H54 (cell line): Measurements from ENCODE around the gene TRAF3IP1.
"Not testable (repeated sequence)": the region's sequence is repeated elsewhere in the genome, so short reads cannot be mapped to it uniquely, and the experiment has no call there.

Experiments used
- DNase-seq: peaks from one replicate; pipeline ENCODE4 v3.0.0; 2011; ENCODE audit warnings: low spot score, mixed read lengths; ENCODE audit not compliant: insufficient read length
- FAIRE-seq: peaks from 3 replicates; lab custom pipeline; 2011; peaks lifted over from hg19 to GRCh38; lab: Jason Lieb, UNC
- POLR2A ChIP-seq: IDR thresholded peaks from 2 replicates; pipeline ENCODE4 v1.6.1; 2011; ENCODE audit warnings: low read depth, mild to moderate bottlenecking, low read length

Gene TRAF3IP1

DNA sequence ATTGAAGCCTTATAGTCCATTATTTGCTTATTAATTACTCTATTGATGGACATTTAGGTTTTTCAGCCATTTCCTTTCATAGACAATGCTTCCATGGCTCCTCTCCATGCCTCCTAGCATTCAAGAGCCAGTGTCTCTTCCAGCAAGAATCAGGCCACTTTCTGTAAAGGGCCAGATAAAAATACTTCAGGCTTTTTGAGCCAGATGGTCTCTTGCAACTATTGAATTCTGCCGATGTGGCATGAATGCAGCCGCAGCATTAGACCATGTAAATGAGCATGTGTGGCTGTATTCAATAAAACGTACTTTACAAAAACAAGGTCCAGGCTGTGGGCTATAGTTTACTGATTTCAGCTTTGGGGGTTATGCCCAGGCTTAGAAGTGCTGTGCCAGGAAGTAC is 38.5 kb downstream of the TRAF3IP1 start:
- DNase-seq (no peak), FAIRE-seq (no peak)
- TF ChIP-seq POLR2A: no peak

DNA sequence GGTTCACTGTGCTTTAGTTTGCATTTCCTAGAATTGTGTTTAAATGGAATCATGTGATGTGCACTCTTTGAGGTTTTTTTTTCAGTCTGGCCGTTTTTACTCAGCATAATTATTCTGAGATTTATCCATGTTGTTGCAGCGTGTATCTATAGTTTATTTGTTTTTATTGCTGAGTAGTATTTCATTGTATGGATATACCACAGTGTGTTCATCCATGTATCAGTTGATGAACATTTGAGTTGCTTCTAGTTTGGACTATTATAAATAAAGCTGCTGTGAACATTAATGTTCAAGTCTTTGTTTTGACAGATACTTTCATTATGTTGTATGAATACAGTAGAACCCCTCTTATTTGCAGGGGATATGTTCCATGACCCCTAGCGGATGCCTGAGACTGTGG is 39.1 kb downstream of the TRAF3IP1 start:
- TF ChIP-seq POLR2A: no peak
- no peak for DNase-seq
- FAIRE-seq: no peak

DNA sequence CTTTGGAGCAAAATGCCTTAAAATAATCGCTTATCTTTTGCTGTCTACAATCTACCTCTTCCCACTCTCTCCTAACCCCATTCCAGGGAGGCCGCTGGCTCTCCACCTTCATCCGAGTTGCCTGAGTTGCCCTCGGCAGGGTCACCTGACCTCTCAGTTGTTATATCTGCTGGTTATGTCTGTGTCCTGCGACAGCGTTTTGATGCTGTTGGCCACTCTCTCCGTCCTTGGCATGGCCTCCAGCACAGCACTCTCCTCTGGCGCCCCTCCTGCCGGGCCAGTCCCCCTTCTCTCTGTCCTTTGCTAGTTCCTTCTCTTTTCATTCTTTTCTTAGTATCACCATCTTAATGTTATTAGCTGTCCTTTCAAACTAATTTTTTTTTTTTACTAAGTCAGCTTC is 41.6 kb downstream of the TRAF3IP1 start:
- DNase-seq: no peak
- no peak for TF ChIP-seq POLR2A
- no peak for FAIRE-seq

GRCh38 chr2:238362626-238363025 is 42.3 kb downstream of the TRAF3IP1 start:
- no peak for TF ChIP-seq POLR2A
- DNase-seq (no peak), FAIRE-seq (no peak)

DNA sequence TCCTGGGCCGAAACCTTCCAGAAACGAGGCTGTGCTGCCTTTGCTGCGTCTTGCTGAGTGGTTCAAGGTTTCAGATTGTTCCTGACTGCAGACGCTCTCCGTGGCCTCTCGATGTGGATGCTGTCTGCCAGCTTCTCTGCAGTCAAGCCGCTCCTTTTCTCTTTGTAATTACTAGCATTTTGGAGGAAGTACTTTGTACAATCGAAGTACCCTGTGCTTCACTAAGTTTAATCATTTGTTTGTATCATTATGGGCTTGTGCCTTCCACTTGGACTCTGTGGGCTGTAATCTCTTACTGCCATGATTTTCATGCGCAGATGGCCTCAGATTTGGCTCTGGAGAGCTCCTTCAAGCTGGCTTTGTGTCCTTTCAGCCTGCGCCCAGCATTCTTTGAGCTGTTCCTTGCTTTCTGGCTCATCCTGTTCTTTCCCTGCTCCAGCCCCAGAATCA is 49.3 kb downstream of the TRAF3IP1 start:
- TF ChIP-seq POLR2A: no peak
- DNase-seq (no peak), FAIRE-seq (no peak)

DNA sequence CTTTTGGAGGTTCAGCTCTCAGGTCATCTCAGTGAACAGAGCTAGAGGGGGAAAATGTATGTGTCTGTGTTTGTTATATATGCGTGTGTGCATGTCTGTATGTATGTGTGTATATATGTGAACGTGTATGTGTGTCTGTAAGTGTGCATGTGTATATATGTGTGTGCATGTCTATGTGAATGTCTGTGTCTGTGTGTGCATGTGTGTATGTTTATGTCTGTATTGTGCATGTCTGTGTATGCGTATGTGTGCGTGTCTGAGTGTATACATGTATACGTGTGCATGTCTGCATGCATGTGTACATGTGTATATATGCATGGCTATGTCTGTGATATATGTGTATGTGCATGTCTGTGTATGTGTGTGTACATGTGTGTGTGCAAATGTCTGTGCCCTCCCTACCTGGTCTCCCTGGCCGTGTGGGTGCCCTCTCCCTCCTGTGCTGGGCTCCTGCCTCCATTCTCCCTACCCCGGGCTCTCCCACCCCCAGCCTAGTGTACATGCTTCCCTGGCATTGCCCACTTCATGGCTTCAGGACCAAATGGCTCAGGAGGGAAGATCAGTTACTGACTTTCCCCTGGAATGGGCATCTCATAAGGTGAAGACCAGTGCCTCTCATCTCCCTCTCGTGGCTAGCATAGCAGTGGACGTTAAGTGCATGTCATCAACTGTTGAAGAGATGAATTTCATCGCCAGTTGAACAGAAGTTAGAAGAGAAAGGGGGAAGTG is 49.9 kb downstream of the TRAF3IP1 start:
- no peak for FAIRE-seq
- TF ChIP-seq POLR2A: no peak
- no peak for DNase-seq

GRCh38 chr2:238370823-238371372 is 50.6 kb downstream of the TRAF3IP1 start:
- FAIRE-seq (peak; percentile 64), DNase-seq (peak; percentile 35)
- no peak for TF ChIP-seq POLR2A

DNA sequence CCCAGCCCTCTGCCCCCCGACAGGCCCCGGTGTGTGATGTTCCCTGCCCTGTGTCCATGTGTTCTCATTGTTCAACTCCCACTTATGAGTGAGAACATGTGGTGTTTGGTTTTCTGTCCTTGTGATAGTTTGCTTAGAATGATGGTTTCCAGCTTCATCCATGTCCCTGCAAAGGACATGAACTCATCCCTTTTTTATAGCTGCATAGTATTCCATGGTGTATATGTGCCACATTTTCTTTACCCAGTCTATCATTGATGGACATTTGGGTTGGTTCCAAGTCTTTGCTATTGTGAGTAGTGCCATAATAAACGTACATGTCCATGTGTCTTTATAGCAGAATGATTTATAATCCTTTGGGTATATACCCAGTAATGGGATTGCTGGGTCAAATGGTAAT is 52.0 kb downstream of the TRAF3IP1 start:
- FAIRE-seq, DNase-seq: not testable (repeated sequence)

DNA sequence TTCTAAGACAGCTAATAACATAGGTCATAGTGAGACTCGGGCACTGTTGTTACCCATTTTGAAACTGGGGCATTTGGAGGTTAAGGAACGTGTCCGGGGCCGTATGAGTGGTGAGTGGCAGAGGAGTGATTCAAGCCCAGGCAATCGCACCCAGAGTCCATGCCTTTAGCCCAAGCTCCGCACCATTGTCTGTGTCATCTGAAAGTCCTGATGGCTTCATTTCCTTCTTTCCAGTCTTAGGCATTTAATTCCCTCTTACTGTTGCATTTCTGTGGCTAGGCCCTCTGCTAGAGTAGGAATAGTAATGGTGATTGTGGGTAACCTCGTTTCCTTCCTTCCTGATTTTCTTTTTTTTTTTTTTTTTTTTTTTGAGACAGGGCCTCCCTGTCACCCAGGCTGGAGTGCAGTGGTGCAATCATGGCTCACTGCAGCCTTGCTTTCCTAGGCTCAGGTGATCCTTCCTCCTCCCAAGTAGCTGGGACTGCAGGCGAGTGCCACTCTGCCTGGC is 56.6 kb downstream of the TRAF3IP1 start:
- no peak for DNase-seq
- TF ChIP-seq POLR2A: no peak
- no peak for FAIRE-seq

DNA sequence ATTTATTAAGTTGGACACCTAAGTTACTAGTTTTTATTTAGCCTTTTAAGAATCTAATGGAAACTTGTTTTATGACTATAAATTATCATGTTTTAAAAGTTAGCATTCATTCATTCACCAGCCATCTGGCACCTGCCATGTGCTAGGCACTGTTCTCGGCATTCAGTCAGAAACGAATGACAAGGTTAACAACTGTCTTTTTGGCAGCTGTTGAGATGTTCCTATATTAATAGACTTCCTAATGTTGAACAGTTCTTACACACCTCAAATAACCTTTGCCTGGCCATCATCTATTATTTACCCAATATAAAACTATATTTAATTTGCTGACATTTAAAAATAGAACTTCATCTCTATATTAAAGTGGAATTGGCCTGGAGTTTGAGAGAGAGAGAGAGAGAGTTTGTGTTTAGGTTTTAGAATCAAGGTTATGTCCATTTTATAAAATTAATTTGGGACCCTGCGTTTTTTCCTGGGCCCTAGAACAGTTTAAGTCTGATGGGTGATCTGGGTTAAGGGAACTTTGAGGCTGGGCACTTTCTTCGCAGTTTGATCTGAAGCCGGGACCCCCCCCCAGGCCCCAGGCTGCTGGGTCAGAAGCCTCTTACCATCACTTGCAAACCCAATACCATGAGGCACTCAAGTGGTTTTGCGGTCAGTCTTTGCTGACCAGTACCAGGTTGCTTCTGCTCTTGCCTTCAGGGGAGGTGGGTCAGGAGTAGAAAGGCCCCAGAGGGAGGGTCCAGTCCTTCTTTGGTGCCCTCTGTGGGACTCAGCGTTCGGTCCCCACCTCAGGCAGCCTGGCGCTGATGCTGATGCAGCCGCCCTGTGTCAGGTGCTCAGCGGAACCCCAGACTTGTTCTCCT is 58.1 kb downstream of the TRAF3IP1 start:
- DNase-seq: no peak
- TF ChIP-seq POLR2A: no peak
- FAIRE-seq: no peak

DNA sequence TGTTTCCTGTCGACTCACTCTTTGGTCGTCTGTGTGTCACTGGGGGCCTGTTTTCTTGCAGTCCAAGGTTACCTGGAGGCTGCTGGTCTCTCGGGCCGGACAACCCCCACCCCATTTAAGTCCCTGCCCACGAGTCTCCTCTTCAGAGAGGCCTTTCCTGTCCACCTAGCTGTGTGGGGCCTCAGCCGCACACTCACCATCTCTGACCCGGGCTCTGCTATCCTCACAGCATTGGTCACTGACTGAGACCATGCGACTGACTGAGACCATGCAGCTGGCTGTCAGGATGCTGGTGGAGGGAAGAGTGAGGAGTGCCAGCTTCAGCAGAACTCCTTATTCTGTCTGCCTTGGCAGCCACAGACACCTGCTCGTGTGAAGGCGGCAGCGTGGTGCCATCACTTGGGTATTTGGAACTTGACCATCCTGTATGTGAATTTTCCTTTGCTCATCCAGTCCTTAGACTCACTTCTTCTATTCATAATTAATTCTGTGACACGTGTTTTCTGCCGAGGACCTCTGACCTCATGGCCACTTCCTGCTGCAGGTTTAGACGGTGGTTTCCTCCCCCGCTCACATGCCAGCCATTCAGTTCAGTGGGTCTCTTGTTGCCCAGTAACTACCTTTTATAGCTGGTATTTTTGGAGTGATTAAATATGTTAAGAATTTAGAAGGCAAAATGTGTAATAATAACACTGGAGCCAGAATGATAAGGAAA is 58.9 kb downstream of the TRAF3IP1 start:
- peak; percentile 61 for FAIRE-seq
- TF ChIP-seq POLR2A: no peak
- DNase-seq: peak; percentile 45

DNA sequence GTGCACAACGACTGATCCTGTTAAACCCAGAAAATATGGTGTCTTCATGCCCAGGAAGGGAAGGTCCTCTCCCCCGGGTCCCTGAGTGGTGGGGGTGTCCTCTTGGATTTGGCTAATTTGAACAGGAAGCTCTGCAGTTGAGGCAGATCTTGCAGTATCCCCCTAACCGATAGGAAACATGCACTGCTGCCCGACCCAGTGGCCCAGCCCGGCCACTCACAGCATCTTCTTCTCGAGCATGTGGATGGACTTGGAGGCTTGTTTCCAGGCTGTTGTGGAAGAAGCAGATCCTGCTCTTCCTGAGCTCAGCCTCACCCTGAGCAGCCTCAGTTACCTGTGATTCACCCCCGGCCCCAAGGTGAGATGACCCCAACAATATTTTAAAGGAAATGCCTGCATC is 60.0 kb downstream of the TRAF3IP1 start:
- DNase-seq: no peak
- no peak for TF ChIP-seq POLR2A
- no peak for FAIRE-seq

DNA sequence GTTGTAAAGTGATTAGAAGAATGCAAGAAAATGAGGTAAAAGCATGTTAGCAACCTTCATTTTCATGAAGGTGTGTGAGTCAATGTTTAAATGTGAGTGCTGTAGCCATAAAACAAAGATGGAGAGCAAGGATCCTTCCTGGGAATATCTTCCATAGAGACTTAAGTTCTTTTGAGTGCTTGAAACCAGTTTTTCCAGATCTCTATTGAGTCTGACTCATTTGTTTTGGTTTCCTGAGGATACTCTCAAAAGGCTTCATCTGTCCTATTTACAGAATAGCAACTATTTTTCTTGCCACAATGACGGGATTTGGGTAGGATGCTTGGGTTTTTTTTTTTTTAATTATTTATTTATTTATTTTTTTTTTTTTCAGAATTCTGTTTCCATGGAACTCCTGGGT is 60.5 kb downstream of the TRAF3IP1 start:
- FAIRE-seq (peak; percentile 74), DNase-seq (peak; percentile 21)
- TF ChIP-seq POLR2A: no peak
